Smooth muscle cell (in vitro differentiated cells): ENCODE data around the gene SIN3B. TPM values are rescaled to one million over a fixed set of nuclear protein-coding genes. Genes with fewer than 3 reads are reported as not detected.

Experiments used
- DNase-seq: peaks from one replicate; lab custom pipeline; 2025; ENCODE audit not compliant: unreplicated experiment; lab: John Stamatoyannopoulos, UW
- H2AFZ ChIP-seq: fragments of 200-600 bp; sonication (generic); 2 replicates; pipeline ENCODE4 v1.6.0; 2016; ENCODE audit warnings: antibody characterized with exemption, low read depth, mild to moderate bottlenecking
- H3F3A ChIP-seq: fragments of 200-600 bp; sonication (generic); 2 replicates; pipeline ENCODE4 v1.6.0; 2017; ENCODE audit warnings: antibody characterized with exemption, low read depth
- H3K27ac ChIP-seq: fragments of 200-600 bp; sonication (generic); 2 replicates; pipeline ENCODE4 v1.5.1; 2016; ENCODE audit warnings: low read depth, mild to moderate bottlenecking
- H3K27me3 ChIP-seq: fragments of 200-600 bp; sonication (generic); 2 replicates; pipeline ENCODE4 v1.6.1; 2016; ENCODE audit warnings: low read depth, mild to moderate bottlenecking
- H3K36me3 ChIP-seq: fragments of 200-600 bp; sonication (generic); 2 replicates; pipeline ENCODE4 v1.5.1; 2016; ENCODE audit warnings: low read depth
- H3K4me1 ChIP-seq: fragments of 200-600 bp; sonication (generic); 2 replicates; pipeline ENCODE4 v1.5.1; 2016; ENCODE audit warnings: low read depth
- H3K4me2 ChIP-seq: fragments of 200-600 bp; sonication (generic); 2 replicates; pipeline ENCODE4 v1.6.0; 2016; ENCODE audit warnings: mild to moderate bottlenecking
- H3K4me3 ChIP-seq: fragments of 200-600 bp; sonication (generic); 2 replicates; pipeline ENCODE4 v1.5.1; 2016; ENCODE audit warnings: mild to moderate bottlenecking
- H3K79me2 ChIP-seq: fragments of 200-600 bp; sonication (generic); 2 replicates; pipeline ENCODE4 v1.6.0; 2016; ENCODE audit warnings: low read depth, mild to moderate bottlenecking
- H3K9ac ChIP-seq: fragments of 200-600 bp; sonication (generic); 2 replicates; pipeline ENCODE4 v1.6.0; 2016; ENCODE audit warnings: low read depth
- H3K9me3 ChIP-seq: fragments of 200-600 bp; sonication (generic); replicated peaks from 2 replicates; pipeline ENCODE4 v1.5.1; 2016; ENCODE audit warnings: low read depth
- H4K20me1 ChIP-seq: fragments of 200-600 bp; sonication (generic); 2 replicates; pipeline ENCODE4 v1.6.0; 2016; ENCODE audit warnings: low read depth
- WGBS: methylation state at CpG from one replicate; pipeline ENCODE4 v1.1.7; 2016; ENCODE audit warnings: low lambda C conversion rate; 5-methylcytosine and 5-hydroxymethylcytosine counted together
- polyA plus RNA-seq: library from polyadenylated mRNA; unstranded; fragments of >200 nt; fragmentation: Nextera tagmentation; extraction: Ambion mirVana; gene quantifications from 2 replicates; pipeline ENCODE4 v1.2.1, GENCODE V29; 2016
- total RNA-seq: library from RNA; depleted of rRNA; stranded (reverse); fragments of >200 nt; gene quantifications from 2 replicates; pipeline ENCODE4 v1.2.3, GENCODE V29; 2014
- TF ChIP-seq, protein P1 (sequence below): fragments of 200-600 bp; sonication (generic); IDR thresholded peaks from 2 replicates; pipeline ENCODE4 v1.5.1; 2017; ENCODE audit warnings: borderline replicate concordance, mild to moderate bottlenecking, antibody characterized with exemption; ENCODE audit not compliant: insufficient read depth, poor library complexity, severe bottlenecking

Gene SIN3B
- total and polyA plus RNA-seq, 2 experiments from 2014 or later, result 16.5 to 25.1 TPM

DNA sequence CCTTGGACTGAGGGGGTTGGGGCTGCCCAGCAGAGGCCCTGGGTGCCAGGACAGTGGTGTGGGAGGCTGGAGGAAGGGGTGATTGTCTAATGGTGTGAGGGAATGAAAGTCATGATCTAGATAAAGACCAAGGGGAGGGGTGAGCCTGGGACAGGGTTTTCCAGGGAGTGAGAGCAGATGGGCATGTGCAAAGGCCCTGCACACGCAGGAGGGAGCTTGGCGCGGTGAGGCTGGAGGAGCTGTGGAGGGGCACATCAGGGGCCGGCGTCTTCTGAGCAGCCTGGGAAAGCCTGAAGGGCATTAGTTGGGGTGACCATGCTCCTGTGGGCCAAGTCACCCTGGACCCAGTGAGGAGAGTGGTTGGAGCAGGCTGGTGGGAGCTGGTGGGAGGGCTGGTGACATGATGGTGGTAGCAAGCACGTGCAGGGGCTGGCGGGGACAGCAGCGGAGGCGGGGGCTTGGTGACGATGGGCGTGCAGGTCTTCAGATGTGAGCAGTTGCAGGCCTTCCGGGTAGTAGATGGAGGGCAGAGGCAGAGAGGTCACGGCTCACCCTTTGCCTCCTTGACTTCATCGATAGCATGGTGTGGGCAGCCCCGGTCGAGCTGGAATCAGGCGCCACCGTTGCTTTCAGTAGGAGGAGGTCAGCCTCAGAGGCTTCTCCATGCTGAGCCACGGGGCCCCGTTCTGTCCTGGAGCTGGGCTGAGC is 39.4 kb downstream of the SIN3B start:
- H3K27ac ChIP-seq, result no peak overlapping the region
- DNase-seq, result no peak
- H3K79me2 ChIP-seq, result peaks cover 5% of the 10 kb centered on the region
- peaks cover 5% of the 10 kb centered on the region for H3K36me3 ChIP-seq
- no peaks in the 10 kb centered on the region for H3F3A ChIP-seq
- H3K9ac ChIP-seq, result no peak overlapping the region
- no peaks in the 10 kb centered on the region for H3K9me3 ChIP-seq
- H3K4me1 ChIP-seq, result no peaks in the 10 kb centered on the region
- H3K27me3 ChIP-seq, result no peaks in the 10 kb centered on the region
- TF ChIP-seq, protein P1, sequence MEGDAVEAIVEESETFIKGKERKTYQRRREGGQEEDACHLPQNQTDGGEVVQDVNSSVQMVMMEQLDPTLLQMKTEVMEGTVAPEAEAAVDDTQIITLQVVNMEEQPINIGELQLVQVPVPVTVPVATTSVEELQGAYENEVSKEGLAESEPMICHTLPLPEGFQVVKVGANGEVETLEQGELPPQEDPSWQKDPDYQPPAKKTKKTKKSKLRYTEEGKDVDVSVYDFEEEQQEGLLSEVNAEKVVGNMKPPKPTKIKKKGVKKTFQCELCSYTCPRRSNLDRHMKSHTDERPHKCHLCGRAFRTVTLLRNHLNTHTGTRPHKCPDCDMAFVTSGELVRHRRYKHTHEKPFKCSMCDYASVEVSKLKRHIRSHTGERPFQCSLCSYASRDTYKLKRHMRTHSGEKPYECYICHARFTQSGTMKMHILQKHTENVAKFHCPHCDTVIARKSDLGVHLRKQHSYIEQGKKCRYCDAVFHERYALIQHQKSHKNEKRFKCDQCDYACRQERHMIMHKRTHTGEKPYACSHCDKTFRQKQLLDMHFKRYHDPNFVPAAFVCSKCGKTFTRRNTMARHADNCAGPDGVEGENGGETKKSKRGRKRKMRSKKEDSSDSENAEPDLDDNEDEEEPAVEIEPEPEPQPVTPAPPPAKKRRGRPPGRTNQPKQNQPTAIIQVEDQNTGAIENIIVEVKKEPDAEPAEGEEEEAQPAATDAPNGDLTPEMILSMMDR, result no peak
- H3K4me2 ChIP-seq, result no peak overlapping the region
- no peak overlapping the region for H2AFZ ChIP-seq
- no peak overlapping the region for H3K4me3 ChIP-seq
- WGBS, result 95% methylated on average over 20 of the region's 20 CpGs
- H4K20me1 ChIP-seq, result no peaks in the 10 kb centered on the region

DNA sequence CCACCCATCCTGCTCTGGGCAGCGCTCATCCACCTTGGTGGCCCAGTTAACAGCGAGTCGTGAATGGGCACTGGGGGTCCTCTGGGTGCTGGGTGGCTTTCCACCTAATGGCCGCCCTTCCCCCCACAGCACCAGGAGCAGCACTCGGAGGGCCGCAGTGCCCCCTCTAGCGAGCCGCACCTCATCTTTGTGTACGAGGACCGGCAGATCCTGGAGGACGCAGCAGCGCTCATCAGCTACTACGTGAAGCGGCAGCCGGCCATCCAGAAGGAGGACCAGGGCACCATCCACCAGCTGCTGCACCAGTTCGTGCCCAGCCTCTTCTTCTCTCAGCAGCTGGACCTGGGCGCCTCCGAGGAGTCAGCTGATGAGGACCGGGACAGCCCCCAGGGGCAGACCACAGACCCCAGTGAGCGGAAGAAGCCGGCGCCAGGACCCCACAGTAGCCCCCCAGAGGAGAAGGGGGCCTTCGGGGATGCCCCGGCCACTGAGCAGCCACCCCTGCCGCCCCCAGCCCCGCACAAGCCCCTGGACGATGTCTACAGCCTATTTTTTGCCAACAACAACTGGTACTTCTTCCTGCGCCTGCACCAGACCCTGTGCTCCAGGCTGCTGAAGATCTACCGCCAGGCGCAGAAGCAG is 40.3 kb downstream of the SIN3B start:
- WGBS, result over 99% methylated on average over 30 of the region's 30 CpGs

DNA sequence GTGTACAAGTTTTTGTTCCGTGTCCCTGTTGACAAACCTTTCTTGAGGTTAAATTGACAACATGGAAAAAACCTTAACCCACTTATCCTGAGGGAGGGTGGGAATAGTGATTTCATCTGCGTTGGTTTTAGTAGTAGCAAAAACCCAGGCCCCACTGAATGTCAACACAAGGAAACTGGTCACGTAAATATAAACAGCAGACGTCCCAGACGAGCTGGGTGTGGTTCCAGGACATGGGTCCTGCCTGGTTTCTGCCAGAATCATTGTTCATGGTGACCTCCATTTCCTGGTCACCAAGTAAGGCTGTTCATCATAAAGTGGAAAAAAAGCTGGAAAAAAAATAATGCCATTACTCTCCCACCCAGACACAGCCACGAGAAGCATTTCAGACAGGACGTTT is 42.7 kb downstream of the SIN3B start:
- TF ChIP-seq, protein P1, result no peak
- H4K20me1 ChIP-seq, result peaks cover 13% of the 10 kb centered on the region
- no peak overlapping the region for H3K27ac ChIP-seq
- H3K79me2 ChIP-seq, result peaks cover 18% of the 10 kb centered on the region
- H3K36me3 ChIP-seq, result peaks cover 5% of the 10 kb centered on the region
- H3K4me3 ChIP-seq, result no peak overlapping the region
- WGBS, result 77% methylated on average over 7 of the region's 7 CpGs
- no peaks in the 10 kb centered on the region for H3K4me1 ChIP-seq
- no peaks in the 10 kb centered on the region for H3F3A ChIP-seq
- H2AFZ ChIP-seq, result no peak overlapping the region
- H3K4me2 ChIP-seq, result no peak overlapping the region
- no peaks in the 10 kb centered on the region for H3K9me3 ChIP-seq
- no peak overlapping the region for H3K9ac ChIP-seq
- H3K27me3 ChIP-seq, result no peaks in the 10 kb centered on the region
- DNase-seq, result no peak

More for the DNA sequence above, 40.3 kb downstream of the SIN3B start:
- H3K36me3 ChIP-seq, result peaks cover 5% of the 10 kb centered on the region
- H3K9ac ChIP-seq, result no peak overlapping the region
- peaks cover 1% of the 10 kb centered on the region for H4K20me1 ChIP-seq
- no peak overlapping the region for H3K4me2 ChIP-seq
- no peaks in the 10 kb centered on the region for H3F3A ChIP-seq
- no peaks in the 10 kb centered on the region for H3K9me3 ChIP-seq
- H3K27me3 ChIP-seq, result no peaks in the 10 kb centered on the region
- peaks cover 14% of the 10 kb centered on the region for H3K79me2 ChIP-seq
- H2AFZ ChIP-seq, result no peak overlapping the region
- H3K4me3 ChIP-seq, result no peak overlapping the region
- H3K4me1 ChIP-seq, result no peaks in the 10 kb centered on the region
- TF ChIP-seq, protein P1, result no peak
- no peak overlapping the region for H3K27ac ChIP-seq
- DNase-seq, result no peak
